ENCODE results near the gene MAFG.

DNA sequence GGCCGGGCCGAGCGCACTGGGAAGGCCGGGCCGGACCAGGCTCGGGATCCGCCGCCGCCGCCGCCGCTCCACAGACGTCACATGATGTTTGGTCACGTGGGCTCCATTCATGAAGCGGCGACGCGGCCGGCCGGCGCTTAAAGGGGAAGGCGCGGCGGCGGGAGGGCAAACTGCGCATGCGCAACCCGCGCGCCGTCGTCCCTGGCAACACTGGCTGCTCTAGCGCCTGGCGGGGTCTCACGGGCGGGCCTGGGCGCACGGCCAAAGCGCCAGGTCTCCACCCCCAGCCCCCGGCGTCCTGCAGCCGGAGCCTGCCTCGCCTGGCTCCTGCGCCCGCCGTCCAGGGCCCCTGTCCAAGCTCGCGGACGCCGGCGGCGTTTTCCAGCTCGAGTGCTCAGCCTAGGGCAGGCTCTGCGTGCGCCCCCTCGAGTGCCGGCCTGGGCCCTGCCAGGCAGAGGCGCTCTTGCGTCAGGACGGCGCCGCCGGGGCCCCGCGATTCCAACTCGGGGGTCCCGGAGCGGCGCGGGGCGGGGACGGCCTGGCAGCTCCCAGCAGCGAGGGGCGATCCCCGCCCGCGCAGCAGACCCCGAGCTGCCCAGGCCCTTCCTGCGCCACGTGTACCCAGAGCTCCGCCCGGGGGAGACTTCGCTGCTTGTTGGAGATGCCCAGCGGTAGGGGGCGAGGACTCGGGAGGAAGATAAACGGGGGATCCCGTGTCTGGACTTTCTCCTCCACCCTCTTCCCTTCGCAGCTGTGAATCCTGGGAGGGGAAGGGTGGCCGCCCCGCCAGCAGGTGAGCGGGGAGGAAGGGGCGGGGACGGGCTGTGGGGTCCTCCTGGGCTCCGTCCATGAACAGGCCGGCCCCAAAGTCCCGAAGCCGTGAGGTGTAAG lies at the start of gene MAFG:
- TF ChIP-seq, protein P1, sequence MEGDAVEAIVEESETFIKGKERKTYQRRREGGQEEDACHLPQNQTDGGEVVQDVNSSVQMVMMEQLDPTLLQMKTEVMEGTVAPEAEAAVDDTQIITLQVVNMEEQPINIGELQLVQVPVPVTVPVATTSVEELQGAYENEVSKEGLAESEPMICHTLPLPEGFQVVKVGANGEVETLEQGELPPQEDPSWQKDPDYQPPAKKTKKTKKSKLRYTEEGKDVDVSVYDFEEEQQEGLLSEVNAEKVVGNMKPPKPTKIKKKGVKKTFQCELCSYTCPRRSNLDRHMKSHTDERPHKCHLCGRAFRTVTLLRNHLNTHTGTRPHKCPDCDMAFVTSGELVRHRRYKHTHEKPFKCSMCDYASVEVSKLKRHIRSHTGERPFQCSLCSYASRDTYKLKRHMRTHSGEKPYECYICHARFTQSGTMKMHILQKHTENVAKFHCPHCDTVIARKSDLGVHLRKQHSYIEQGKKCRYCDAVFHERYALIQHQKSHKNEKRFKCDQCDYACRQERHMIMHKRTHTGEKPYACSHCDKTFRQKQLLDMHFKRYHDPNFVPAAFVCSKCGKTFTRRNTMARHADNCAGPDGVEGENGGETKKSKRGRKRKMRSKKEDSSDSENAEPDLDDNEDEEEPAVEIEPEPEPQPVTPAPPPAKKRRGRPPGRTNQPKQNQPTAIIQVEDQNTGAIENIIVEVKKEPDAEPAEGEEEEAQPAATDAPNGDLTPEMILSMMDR (IDR thresholded peaks at IDR 0.05; ENCODE audit: insufficient read depth, low read length, poor library complexity, severe bottlenecking): peak; percentile 88
- no peak for TF ChIP-seq EZH2phosphoT487 (conservative IDR thresholded peaks at IDR 0.05; ENCODE audit: low read length)

Data from SU-DHL-6 (cell line).